Activated CD8-positive, alpha-beta memory T cell treated with anti-CD3 and anti-CD28 coated beads, Interleukin-2, amount 10 ng/mL, durations not matched to agents 7 days and 5 days (primary cell): ENCODE measurements around the gene PXT1. TPM values are rescaled to one million over a fixed set of nuclear protein-coding genes. Genes with fewer than 3 reads are reported as not detected.

Experiments used
- ATAC-seq: fragments of 150-1000 bp; cut with Tn5 transposase; one replicate; pipeline ENCODE4 v1.10.0; 2021; ENCODE audit warnings: moderate library complexity
- CTCF ChIA-PET: fragments of 350-600 bp; sonication (Branson Sonifier 250); formaldehyde crosslinking; loops from one replicate; lab custom pipeline; 2021; ENCODE audit warnings: antibody characterized with exemption; lab: Charles Lee
- DNase-seq: peaks from one replicate; pipeline ENCODE4 v3.0.0-alpha.2; 2020
- H3K27ac Mint-ChIP-seq: one replicate; pipeline ENCODE4 v1.8.0; 2021; ENCODE audit warnings: mild to moderate bottlenecking, mixed read lengths
- H3K27me3 Mint-ChIP-seq: one replicate; pipeline ENCODE4 v1.8.0; 2021; ENCODE audit warnings: mixed read lengths
- H3K36me3 Mint-ChIP-seq: one replicate; pipeline ENCODE4 v1.8.0; 2021; ENCODE audit warnings: mild to moderate bottlenecking, mixed read lengths
- H3K4me1 Mint-ChIP-seq: one replicate; pipeline ENCODE4 v1.8.0; 2021; ENCODE audit warnings: mixed read lengths
- H3K4me3 Mint-ChIP-seq: one replicate; pipeline ENCODE4 v1.8.0; 2021; ENCODE audit warnings: mild to moderate bottlenecking, moderate library complexity, mixed read lengths
- H3K9me3 Mint-ChIP-seq: one replicate; pipeline ENCODE4 v1.8.0; 2022; ENCODE audit warnings: low read depth, mixed read lengths
- total RNA-seq, 2 experiments: library from RNA; stranded (reverse); gene quantifications; one replicate each; pipeline ENCODE4 v1.2.3, GENCODE V29; 2021

The PXT1 gene
- total RNA-seq, 2 experiments from 2014 or later, result 0.32 TPM; not detected in 1

DNA sequence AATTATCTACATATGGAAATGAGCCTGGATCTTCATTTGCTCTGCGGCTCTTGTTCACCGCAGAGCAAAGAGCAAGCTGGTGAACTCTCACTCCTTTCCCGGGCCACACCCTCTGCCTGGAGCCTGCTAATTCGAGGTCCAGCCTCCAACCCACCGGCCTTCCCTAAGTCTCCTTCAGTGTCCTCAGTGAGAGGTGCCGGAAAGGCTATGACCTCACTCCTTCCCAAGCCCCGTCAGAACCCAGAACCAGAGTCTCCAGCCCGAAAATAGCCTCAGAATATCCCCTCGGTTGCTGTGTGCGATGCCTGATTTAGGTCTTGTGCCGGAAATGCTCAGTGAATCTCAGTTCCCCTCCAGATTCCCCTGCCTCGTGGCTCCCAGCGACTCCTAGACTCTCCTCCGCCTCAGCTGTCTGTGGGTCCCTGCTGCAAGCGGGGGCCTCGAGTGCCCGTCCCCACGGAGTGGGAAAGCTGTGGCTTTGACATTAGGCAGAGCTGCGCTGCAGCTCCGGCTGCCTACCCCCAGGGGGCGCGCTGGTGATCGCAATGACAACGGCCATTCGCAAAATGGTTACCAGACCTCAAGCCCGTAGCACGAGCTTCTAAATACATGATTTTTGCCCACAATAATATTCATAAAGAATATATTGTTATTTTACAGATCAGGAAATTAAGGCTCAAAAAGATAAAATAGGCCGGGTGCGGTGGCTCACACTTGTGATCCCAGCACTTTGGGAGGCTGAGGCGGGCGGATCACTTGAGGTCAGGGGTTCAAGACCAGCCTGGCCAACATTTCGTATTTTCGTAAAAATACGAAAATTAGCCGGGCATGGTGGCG lies 101.8 kb downstream of the PXT1 start:
- Mint-ChIP-seq H3K27me3 (peaks cover 36% of the 10 kb centered on the region), H3K36me3 (no peaks in the 10 kb centered on the region), H3K4me3 (no peak overlapping the region), H3K9me3 (no peaks in the 10 kb centered on the region), H3K27ac (no peak overlapping the region), H3K4me1 (peaks cover 22% of the 10 kb centered on the region)
- CTCF ChIA-PET, result interaction anchor here (0.6 to 6.7 kb wide), 43 partner anchors 8 to 418 kb away, joined by 3 to 91 read pairs (median 4); no protein-coding TSS in a partner anchor
- DNase-seq, result peak; percentile 79
- ATAC-seq, result peak; percentile 86

Other genes starting within 250 kb of the PXT1 start
- 10 to 100 TPM; 13.4 to 14.8 TPM for gene BRPF3, start 246.1 kb downstream of the PXT1 start, total RNA-seq
- not detected for gene PNPLA1, start 172.8 kb downstream of the PXT1 start, total RNA-seq
- gene BNIP5, start 106.0 kb downstream of the PXT1 start, total RNA-seq, result not detected
- gene ETV7, start 55.2 kb downstream of the PXT1 start, total RNA-seq, result 10 to 100 TPM in 1 of 2 experiments, 1 to 10 TPM in 1; 5.9 to 19.7 TPM
- 10 to 100 TPM; 53.9 to 65.0 TPM for gene KCTD20, start 146 bp upstream of the PXT1 start, total RNA-seq
- 10 to 100 TPM; 47.7 to 54.7 TPM for gene STK38, start 104.6 kb upstream of the PXT1 start, total RNA-seq
- 100 to 1,000 TPM; 416 to 514 TPM for gene SRSF3, start 151.5 kb upstream of the PXT1 start, total RNA-seq
- gene CDKN1A, start 235.9 kb upstream of the PXT1 start, total RNA-seq, result 100 to 1,000 TPM in 1 of 2 experiments, 10 to 100 TPM in 1; 67.5 to 109 TPM